IMR-90 (cell line): ENCODE results near the gene PHIP. TPM values are rescaled to one million over a fixed set of nuclear protein-coding genes. Genes with fewer than 3 reads are reported as not detected.

Experiments
- ATAC-seq: fragments of 200-7000 bp; cut with Tn5 transposase; 2 replicates; pipeline ENCODE4 v1.9.1; 2020; ENCODE audit warnings: low read depth, mild to moderate bottlenecking, moderate library complexity
- BruUV-seq: library from RNA; stranded (reverse); fragments of 400-500 nt; replicated peaks from 2 replicates; lab custom pipeline; 2021; lab: Mats Ljungman, UMichigan
- CTCF ChIA-PET: fragments of 300-600 bp; formaldehyde crosslinking; extraction: SDS; loops from one replicate; lab custom pipeline; 2021; ENCODE audit warnings: antibody characterized with exemption; lab: Yijun Ruan, JAX
- POLR2A ChIA-PET: fragments of 300-600 bp; sonication (Branson Sonifier 250); formaldehyde crosslinking; loops from one replicate; lab custom pipeline; 2022; ENCODE audit warnings: antibody characterized with exemption; ENCODE audit not compliant: unreplicated experiment; lab: Charles Lee
- DNase-seq: peaks from one replicate; pipeline ENCODE4 v3.0.0; 2013
- H2AFZ ChIP-seq: replicated peaks from 2 replicates; pipeline ENCODE3; 2013; ENCODE audit warnings: low read length, mild to moderate bottlenecking; ENCODE audit not compliant: poor library complexity
- H2AK5ac ChIP-seq: 2 replicates; pipeline ENCODE4 v1.6.1; 2013; ENCODE audit warnings: low read depth, low read length, inconsistent platforms
- H2AK9ac ChIP-seq: replicated peaks from 2 replicates; pipeline ENCODE3; 2013; ENCODE audit warnings: mild to moderate bottlenecking, low read depth, low read length, moderate library complexity; ENCODE audit not compliant: poor library complexity
- H2BK120ac ChIP-seq: 2 replicates; pipeline ENCODE4 v1.6.1; 2013; ENCODE audit warnings: low read depth, low read length, inconsistent platforms
- H2BK15ac ChIP-seq: 3 replicates; pipeline ENCODE4 v1.6.1; 2013; ENCODE audit warnings: low read depth, low read length, inconsistent platforms
- H2BK20ac ChIP-seq: 2 replicates; pipeline ENCODE4 v1.6.1; 2013; ENCODE audit warnings: low read depth, mild to moderate bottlenecking, inconsistent platforms, low read length, moderate library complexity
- H2BK5ac ChIP-seq: 2 replicates; pipeline ENCODE4 v1.6.1; 2013; ENCODE audit warnings: mild to moderate bottlenecking, low read depth, low read length, inconsistent platforms; ENCODE audit not compliant: poor library complexity, severe bottlenecking
- H3K14ac ChIP-seq: replicated peaks from 2 replicates; pipeline ENCODE4 v1.6.1; 2013; ENCODE audit warnings: low read depth, low read length, inconsistent platforms
- H3K18ac ChIP-seq: 2 replicates; pipeline ENCODE4 v1.6.1; 2013; ENCODE audit warnings: low read depth, low read length, control low read depth
- H3K23ac ChIP-seq: 2 replicates; pipeline ENCODE4 v1.6.1; 2013; ENCODE audit warnings: low read depth, low read length, inconsistent platforms
- H3K27ac ChIP-seq: 2 replicates; pipeline ENCODE4 v1.5.1; 2013; ENCODE audit warnings: mild to moderate bottlenecking, control low read depth, low read length; ENCODE audit not compliant: insufficient read depth
- H3K27me3 ChIP-seq: 2 replicates; pipeline ENCODE4 v1.6.1; 2013; ENCODE audit warnings: low read length; ENCODE audit not compliant: control insufficient read depth, insufficient read depth
- H3K36me3 ChIP-seq: 2 replicates; pipeline ENCODE4 v1.6.1; 2013; ENCODE audit warnings: low read length, mixed read lengths; ENCODE audit not compliant: control insufficient read depth, insufficient read depth
- H3K4ac ChIP-seq: 2 replicates; pipeline ENCODE4 v1.6.1; 2013; ENCODE audit warnings: low read depth, low read length, inconsistent platforms
- H3K4me1 ChIP-seq: 2 replicates; pipeline ENCODE4 v1.6.1; 2013; ENCODE audit warnings: low read length, mixed read lengths; ENCODE audit not compliant: control insufficient read depth, insufficient read depth
- H3K4me2 ChIP-seq: 2 replicates; pipeline ENCODE4 v1.6.1; 2013; ENCODE audit warnings: low read depth, mild to moderate bottlenecking, control low read depth, low read length, moderate library complexity
- H3K4me3 ChIP-seq: 2 replicates; pipeline ENCODE4 v1.5.1; 2013; ENCODE audit warnings: low read depth, mild to moderate bottlenecking, control low read depth, low read length, moderate library complexity; ENCODE audit not compliant: insufficient read depth
- H3K56ac ChIP-seq: 2 replicates; pipeline ENCODE4 v1.6.1; 2013; ENCODE audit warnings: low read length, inconsistent platforms; ENCODE audit not compliant: insufficient read depth; ENCODE audit errors: extremely low read depth
- H3K79me1 ChIP-seq, 2 experiments: 2 replicates each; pipeline ENCODE4 v1.6.1; 2013; ENCODE audit warnings: low read length in 2 of 2, inconsistent platforms in 1 of 2, low read depth in 1 of 2
- H3K9ac ChIP-seq: 2 replicates; pipeline ENCODE4 v1.6.1; 2013; ENCODE audit warnings: low read depth, low read length, control low read depth
- H3K9me1 ChIP-seq: 2 replicates; pipeline ENCODE4 v1.6.1; 2013; ENCODE audit warnings: low read length, inconsistent platforms; ENCODE audit not compliant: insufficient read depth
- H3K9me3 ChIP-seq: 2 replicates; pipeline ENCODE4 v1.6.1; 2013; ENCODE audit warnings: low read length; ENCODE audit not compliant: control insufficient read depth, insufficient read depth
- H4K20me1 ChIP-seq: 2 replicates; pipeline ENCODE4 v1.6.1; 2013; ENCODE audit warnings: low read length, inconsistent platforms; ENCODE audit not compliant: insufficient read depth
- H4K5ac ChIP-seq: 2 replicates; pipeline ENCODE4 v1.6.1; 2013; ENCODE audit warnings: mild to moderate bottlenecking, low read depth, low read length, control low read depth
- H4K8ac ChIP-seq, 2 experiments: 2 replicates each; pipeline ENCODE4 v1.6.1; 2013; ENCODE audit warnings: low read depth in 2 of 2, low read length in 2 of 2, control low read depth in 1 of 2, inconsistent platforms in 1 of 2
- H4K91ac ChIP-seq: 2 replicates; pipeline ENCODE4 v1.6.1; 2013; ENCODE audit warnings: low read depth, low read length, inconsistent platforms; ENCODE audit not compliant: insufficient read depth
- BHLHE40 ChIP-seq: fragments of 150-350 bp; IDR thresholded peaks from 2 replicates; pipeline ENCODE4 v1.6.1; 2016; ENCODE audit warnings: mild to moderate bottlenecking, low read depth, low read length
- CEBPB ChIP-seq: IDR thresholded peaks from 2 replicates; pipeline ENCODE4 v1.6.1; 2012; ENCODE audit warnings: low read depth, low read length, improper control_type of control experiment
- ELK1 ChIP-seq: fragments of 150-350 bp; IDR thresholded peaks from 2 replicates; pipeline ENCODE4 v1.6.1; 2016; ENCODE audit warnings: low read depth, mild to moderate bottlenecking, low read length, moderate library complexity, borderline replicate concordance
- FOS ChIP-seq: fragments of 150-350 bp; IDR thresholded peaks from 2 replicates; pipeline ENCODE4 v1.6.1; 2016; ENCODE audit warnings: low read depth, low read length
- MAFK ChIP-seq: IDR thresholded peaks from 2 replicates; pipeline ENCODE4 v1.6.1; 2012; ENCODE audit warnings: low read depth, low read length, improper control_type of control experiment
- MAZ ChIP-seq: IDR thresholded peaks from 2 replicates; pipeline ENCODE4 v1.6.1; 2012; ENCODE audit warnings: low read depth, mild to moderate bottlenecking, low read length, improper control_type of control experiment, moderate library complexity, borderline replicate concordance
- MXI1 ChIP-seq: IDR thresholded peaks from 2 replicates; pipeline ENCODE4 v1.6.1; 2012; ENCODE audit warnings: low read depth, mild to moderate bottlenecking, low read length, moderate library complexity, borderline replicate concordance
- NFE2L2 ChIP-seq: fragments of 150-350 bp; IDR thresholded peaks from 2 replicates; pipeline ENCODE4 v1.6.1; 2016; ENCODE audit warnings: low read depth, mild to moderate bottlenecking, low read length
- POLR2A ChIP-seq: IDR thresholded peaks from 2 replicates; pipeline ENCODE4 v1.6.1; 2012; ENCODE audit warnings: mild to moderate bottlenecking, low read depth, low read length
- RAD21 ChIP-seq: IDR thresholded peaks from 2 replicates; pipeline ENCODE4 v1.6.1; 2012; ENCODE audit warnings: low read length, improper control_type of control experiment
- RCOR1 ChIP-seq: IDR thresholded peaks from 2 replicates; pipeline ENCODE4 v1.6.1; 2012; ENCODE audit warnings: mild to moderate bottlenecking, low read length, improper control_type of control experiment; ENCODE audit not compliant: insufficient replicate concordance
- RFX5 ChIP-seq: IDR thresholded peaks from 2 replicates; pipeline ENCODE4 v1.8.0; 2012; ENCODE audit warnings: low read depth, mild to moderate bottlenecking, low read length, moderate library complexity
- SMC3 ChIP-seq: fragments of 150-350 bp; IDR thresholded peaks from 2 replicates; pipeline ENCODE4 v1.6.1; 2016; ENCODE audit warnings: low read depth, mild to moderate bottlenecking, antibody characterized with exemption, low read length, moderate library complexity
- WGBS, 2 experiments: methylation state at CpG; one replicate each; pipeline versions ENCODE4 v1.1.5 to v1.1.7; 2013; ENCODE audit warnings: missing lambda C conversion rate in 2 of 2; ENCODE audit not compliant: insufficient read length in 1 of 2; ENCODE audit errors: extremely low coverage in 2 of 2; 5-methylcytosine and 5-hydroxymethylcytosine counted together
- dilution Hi-C: fragments of 300-500 bp; cut with HindIII; formaldehyde crosslinking; loops from one replicate; pipeline ENCODE4 v1.14.3; 2018; ENCODE audit warnings: low sequenced_read_pairs; ENCODE audit not compliant: unreplicated experiment
- in situ Hi-C: fragments of 300-500 bp; cut with MboI; formaldehyde crosslinking; loops from 3 replicates; pipeline ENCODE4 v1.14.3; 2019; ENCODE audit warnings: low sequenced_read_pairs, inconsistent platforms, mixed read lengths
- intact Hi-C: fragments of 100-400 bp; cut with micrococcal nuclease; formaldehyde crosslinking; loops from 2 replicates; pipeline ENCODE4 v1.10.0; 2022
- polyA plus RNA-seq, 3 experiments: library from polyadenylated mRNA; depleted of rRNA; stranded (reverse); fragments of >200 nt; gene quantifications; 2 replicates each; pipeline ENCODE4 v1.2.3, GENCODE V29; 2012; ENCODE audit warnings: low replicate concordance in 1 of 3
- total RNA-seq: library from RNA; depleted of rRNA; stranded (reverse); fragments of >200 nt; gene quantifications from 2 replicates; pipeline ENCODE4 v1.2.3, GENCODE V29; 2012
- TF ChIP-seq, protein P1 (sequence below): fragments of 150-350 bp; IDR thresholded peaks from 2 replicates; pipeline ENCODE4 v1.6.1; 2017; ENCODE audit warnings: mild to moderate bottlenecking, antibody characterized with exemption, low read length, low read depth

Gene PHIP
- total and polyA plus RNA-seq, 2 of the 4 experiments (the other 2 are of a cell fraction): 3.4 to 20.4 TPM

GRCh38 chr6:79117752-79118151 is 39.7 kb upstream of the PHIP start:
- Histone ChIP-seq H3K9me1 (no peaks in the 10 kb centered on the region), H2AFZ (no peak overlapping the region), H3K27me3 (no peaks in the 10 kb centered on the region), H4K20me1 (no peaks in the 10 kb centered on the region), H2AK9ac (no peak overlapping the region), H3K14ac (no peak overlapping the region), H3K36me3 (no peaks in the 10 kb centered on the region), H4K8ac (no peak overlapping the region), H3K79me1 (no peaks in the 10 kb centered on the region), H3K18ac (no peak overlapping the region), H3K56ac (no peak overlapping the region), H2BK5ac (no peak overlapping the region), H2BK120ac (no peak overlapping the region), H3K27ac (no peak overlapping the region), H4K5ac (no peak overlapping the region), H4K91ac (no peak overlapping the region), H3K4ac (no peak overlapping the region), H2BK20ac (no peak overlapping the region), H3K4me2 (no peak overlapping the region), H2AK5ac (no peak overlapping the region), H2BK15ac (no peak overlapping the region), H3K9ac (no peak overlapping the region), H3K9me3 (no peaks in the 10 kb centered on the region), H3K4me1 (no peaks in the 10 kb centered on the region), H3K23ac (no peak overlapping the region), H3K4me3 (no peak overlapping the region)
- DNase-seq (no peak), ATAC-seq (no peak)
- dilution Hi-C loops: no loop called here
- in situ Hi-C loops: no loop called here
- ChIA-PET CTCF (interaction anchor here (0.5 kb wide), 1 partner anchor 336 kb away, joined by 3 read pairs; no protein-coding TSS in a partner anchor), POLR2A (no interaction called here)
- WGBS, 2 experiments: no CpG with 5 or more reads among the region's 2 CpGs
- intact Hi-C loops: no loop called here
- no peak for TF ChIP-seq POLR2A
- no peak for TF ChIP-seq SMC3
- no peak for TF ChIP-seq FOS
- TF ChIP-seq MAZ: no peak
- no peak for TF ChIP-seq NFE2L2
- TF ChIP-seq RCOR1: no peak
- TF ChIP-seq MAFK: no peak
- no peak for TF ChIP-seq RAD21
- TF ChIP-seq CEBPB: no peak
- TF ChIP-seq ELK1: no peak
- TF ChIP-seq BHLHE40: no peak
- TF ChIP-seq MXI1: no peak
- TF ChIP-seq RFX5: no peak
- TF ChIP-seq, protein P1, sequence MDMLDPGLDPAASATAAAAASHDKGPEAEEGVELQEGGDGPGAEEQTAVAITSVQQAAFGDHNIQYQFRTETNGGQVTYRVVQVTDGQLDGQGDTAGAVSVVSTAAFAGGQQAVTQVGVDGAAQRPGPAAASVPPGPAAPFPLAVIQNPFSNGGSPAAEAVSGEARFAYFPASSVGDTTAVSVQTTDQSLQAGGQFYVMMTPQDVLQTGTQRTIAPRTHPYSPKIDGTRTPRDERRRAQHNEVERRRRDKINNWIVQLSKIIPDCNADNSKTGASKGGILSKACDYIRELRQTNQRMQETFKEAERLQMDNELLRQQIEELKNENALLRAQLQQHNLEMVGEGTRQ: no peak
- no TSS peak for BruUV-seq
